WTC11 (cell line): ENCODE data around the gene FGFR2. TPM values are rescaled to one million over a fixed set of nuclear protein-coding genes. Genes with fewer than 3 reads are reported as not detected.

Source experiments
- ATAC-seq: fragments of 200-7000 bp; cut with Tn5 transposase; 2 replicates; pipeline ENCODE4 v1.10.0; 2021; ENCODE audit warnings: mild to moderate bottlenecking, moderate library complexity
- CTCF ChIA-PET: fragments of 300-600 bp; sonication (Branson Sonifier 250); formaldehyde crosslinking; loops from one replicate; lab custom pipeline; 2021; ENCODE audit warnings: antibody characterized with exemption; lab: Charles Lee
- POLR2A ChIA-PET: fragments of 350-600 bp; sonication (Branson Sonifier 250); formaldehyde crosslinking; loops from one replicate; lab custom pipeline; 2021; ENCODE audit warnings: antibody characterized with exemption; lab: Charles Lee
- DNase-seq: peaks from one replicate; pipeline ENCODE4 v3.0.0; 2021; ENCODE audit warnings: low spot score
- H3K27ac Mint-ChIP-seq: 2 replicates; pipeline ENCODE4 v1.8.0; 2021; ENCODE audit warnings: mixed read lengths
- H3K27me3 Mint-ChIP-seq: 2 replicates; pipeline ENCODE4 v1.8.0; 2021; ENCODE audit warnings: low read depth, mild to moderate bottlenecking, moderate library complexity, mixed read lengths
- H3K36me3 Mint-ChIP-seq: 2 replicates; pipeline ENCODE4 v1.8.0; 2021; ENCODE audit warnings: mixed read lengths
- H3K4me1 Mint-ChIP-seq: 2 replicates; pipeline ENCODE4 v1.8.0; 2022; ENCODE audit warnings: mixed read lengths
- H3K4me3 Mint-ChIP-seq: 2 replicates; pipeline ENCODE4 v1.8.0; 2021; ENCODE audit warnings: mild to moderate bottlenecking, moderate library complexity, mixed read lengths
- H3K9me3 Mint-ChIP-seq: 2 replicates; pipeline ENCODE4 v1.8.0; 2021; ENCODE audit warnings: mixed read lengths
- ATF6 ChIP-seq: sonication (generic); formaldehyde crosslinking; IDR thresholded peaks from 2 replicates; pipeline ENCODE4 v1.8.1; 2023; ENCODE audit warnings: mild to moderate bottlenecking, missing genetic modification reagents
- ESRRA ChIP-seq: sonication (generic); formaldehyde crosslinking; IDR thresholded peaks from 2 replicates; pipeline ENCODE4 v1.8.1; 2022; ENCODE audit warnings: mild to moderate bottlenecking, missing genetic modification reagents, borderline replicate concordance
- GABPB1 ChIP-seq: sonication (generic); formaldehyde crosslinking; IDR thresholded peaks from 2 replicates; pipeline ENCODE4 v1.8.1; 2023; ENCODE audit warnings: mild to moderate bottlenecking, missing genetic modification reagents
- IRF2 ChIP-seq: sonication (generic); formaldehyde crosslinking; IDR thresholded peaks from 2 replicates; pipeline ENCODE4 v1.8.0; 2022; ENCODE audit warnings: low read depth, missing genetic modification reagents, borderline replicate concordance
- JUN ChIP-seq: sonication (generic); formaldehyde crosslinking; IDR thresholded peaks from 2 replicates; pipeline ENCODE4 v1.8.0; 2023; ENCODE audit warnings: mild to moderate bottlenecking, missing genetic modification reagents
- MXD4 ChIP-seq: fragments of 250-450 bp; sonication (Bioruptor Pico); IDR thresholded peaks from 2 replicates; pipeline ENCODE4 v1.8.0; 2021; ENCODE audit warnings: mild to moderate bottlenecking, moderate library complexity, borderline replicate concordance
- MYBL2 ChIP-seq: sonication (generic); formaldehyde crosslinking; IDR thresholded peaks from 2 replicates; pipeline ENCODE4 v1.8.1; 2023; ENCODE audit warnings: mild to moderate bottlenecking, moderate library complexity, missing genetic modification reagents
- NFYB ChIP-seq: sonication (generic); formaldehyde crosslinking; conservative IDR thresholded peaks from 2 replicates; pipeline ENCODE4 v1.8.0; 2022; ENCODE audit warnings: low read depth, missing genetic modification reagents
- OVOL2 ChIP-seq: fragments of 250-450 bp; sonication (Bioruptor Pico); IDR thresholded peaks from 2 replicates; pipeline ENCODE4 v1.9.0; 2021; ENCODE audit warnings: mild to moderate bottlenecking, borderline replicate concordance
- RELA ChIP-seq: sonication (generic); formaldehyde crosslinking; IDR thresholded peaks from 2 replicates; pipeline ENCODE4 v1.8.1; 2022; ENCODE audit warnings: missing genetic modification reagents, mild to moderate bottlenecking, borderline replicate concordance
- SMAD4 ChIP-seq: sonication (generic); formaldehyde crosslinking; IDR thresholded peaks from 2 replicates; pipeline ENCODE4 v1.8.0; 2022; ENCODE audit warnings: mild to moderate bottlenecking, missing genetic modification reagents
- SP1 ChIP-seq: sonication (generic); formaldehyde crosslinking; conservative IDR thresholded peaks from 2 replicates; pipeline ENCODE4 v1.8.1; 2022; ENCODE audit warnings: missing genetic modification reagents
- TEAD4 ChIP-seq: sonication (generic); formaldehyde crosslinking; IDR thresholded peaks from 2 replicates; pipeline ENCODE4 v1.8.0; 2022; ENCODE audit warnings: mild to moderate bottlenecking, missing genetic modification reagents
- ZNF121 ChIP-seq: sonication (generic); formaldehyde crosslinking; IDR thresholded peaks from 2 replicates; pipeline ENCODE4 v1.8.0; 2023; ENCODE audit warnings: missing genetic modification reagents
- ZNF232 ChIP-seq: sonication (generic); formaldehyde crosslinking; IDR thresholded peaks from 2 replicates; pipeline ENCODE4 v1.8.0; 2022; ENCODE audit warnings: mild to moderate bottlenecking, missing genetic modification reagents
- ZNF263 ChIP-seq: sonication (generic); formaldehyde crosslinking; IDR thresholded peaks from 2 replicates; pipeline ENCODE4 v1.8.1; 2022; ENCODE audit warnings: low read depth, mild to moderate bottlenecking, moderate library complexity, missing genetic modification reagents
- ZNF281 ChIP-seq: sonication (generic); formaldehyde crosslinking; IDR thresholded peaks from 2 replicates; pipeline ENCODE4 v1.8.0; 2023; ENCODE audit warnings: mild to moderate bottlenecking, missing genetic modification reagents
- ZNF416 ChIP-seq: fragments of 250-450 bp; sonication (Bioruptor Pico); IDR thresholded peaks from 2 replicates; pipeline ENCODE4 v1.9.0; 2021; ENCODE audit warnings: mild to moderate bottlenecking, inconsistent platforms
- ZNF423 ChIP-seq: fragments of 250-450 bp; sonication (Bioruptor Pico); IDR thresholded peaks from 2 replicates; pipeline ENCODE4 v2.1.2; 2022; ENCODE audit warnings: mild to moderate bottlenecking, moderate library complexity
- total RNA-seq: library from RNA; stranded (reverse); gene quantifications from 3 replicates; pipeline ENCODE4 v1.2.3, GENCODE V29; 2021
- TF ChIP-seq, protein P1 (sequence below): sonication (generic); formaldehyde crosslinking; IDR thresholded peaks from 2 replicates; pipeline ENCODE4 v1.8.1; 2023; ENCODE audit warnings: mild to moderate bottlenecking, missing genetic modification reagents, moderate library complexity
- TF ChIP-seq, protein P2 (sequence below): sonication (generic); formaldehyde crosslinking; IDR thresholded peaks from 2 replicates; pipeline ENCODE4 v1.8.1; 2023; ENCODE audit warnings: mild to moderate bottlenecking, missing genetic modification reagents, moderate library complexity
- TF ChIP-seq, protein P3 (sequence below): fragments of 250-450 bp; sonication (Bioruptor Pico); IDR thresholded peaks from 2 replicates; pipeline ENCODE4 v1.9.0; 2021; ENCODE audit warnings: mild to moderate bottlenecking
- TF ChIP-seq, protein P4 (sequence below): sonication (generic); formaldehyde crosslinking; IDR thresholded peaks from 2 replicates; pipeline ENCODE4 v1.8.0; 2022; ENCODE audit warnings: missing genetic modification reagents

The FGFR2 gene
- total RNA-seq, 1 experiment from 2014 or later, result 95.0 TPM

DNA sequence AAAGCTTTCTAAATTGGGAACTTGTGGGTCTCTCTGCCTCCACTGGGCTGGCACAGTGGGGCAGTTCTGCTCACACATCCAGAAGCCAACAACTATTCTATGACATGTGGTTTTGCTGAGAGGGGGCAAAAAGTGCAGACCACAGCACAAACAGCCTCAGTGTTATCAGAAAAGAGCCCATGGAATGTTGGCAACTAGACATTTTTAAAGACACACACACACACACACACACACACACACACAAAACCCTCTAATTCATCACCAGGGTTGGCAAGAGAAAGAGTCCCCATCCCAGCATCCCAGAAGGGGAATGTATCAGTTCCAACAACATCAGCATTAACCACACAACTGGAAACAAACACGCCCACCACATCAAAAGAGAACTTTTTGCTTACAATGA is 117.1 kb downstream of the FGFR2 start:
- TF ChIP-seq IRF2 (CRISPR knock-in tag) (no peak), ZNF121 (CRISPR knock-in tag) (no peak), ZNF423 (CRISPR knock-in tag) (no peak), MXD4 (CRISPR knock-in tag) (no peak), ZNF232 (CRISPR knock-in tag) (no peak), SP1 (no peak), TEAD4 (CRISPR knock-in tag) (no peak), OVOL2 (CRISPR knock-in tag) (no peak), GABPB1 (CRISPR knock-in tag) (no peak)
- TF ChIP-seq, protein P1, sequence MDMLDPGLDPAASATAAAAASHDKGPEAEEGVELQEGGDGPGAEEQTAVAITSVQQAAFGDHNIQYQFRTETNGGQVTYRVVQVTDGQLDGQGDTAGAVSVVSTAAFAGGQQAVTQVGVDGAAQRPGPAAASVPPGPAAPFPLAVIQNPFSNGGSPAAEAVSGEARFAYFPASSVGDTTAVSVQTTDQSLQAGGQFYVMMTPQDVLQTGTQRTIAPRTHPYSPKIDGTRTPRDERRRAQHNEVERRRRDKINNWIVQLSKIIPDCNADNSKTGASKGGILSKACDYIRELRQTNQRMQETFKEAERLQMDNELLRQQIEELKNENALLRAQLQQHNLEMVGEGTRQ (CRISPR knock-in tag), result no peak
- Mint-ChIP-seq H3K36me3 (peaks cover 77% of the 10 kb centered on the region), H3K27me3 (no peaks in the 10 kb centered on the region), H3K9me3 (no peaks in the 10 kb centered on the region), H3K4me3 (no peak overlapping the region), H3K4me1 (peaks cover 7% of the 10 kb centered on the region), H3K27ac (no peak overlapping the region)
- DNase-seq, result no peak
- POLR2A ChIA-PET, result no interaction called here
- CTCF ChIA-PET, result no interaction called here
- ATAC-seq, result no peak

GRCh38 chr10:121478556-121478955 is 119.7 kb downstream of the FGFR2 start:
- ChIA-PET CTCF (no interaction called here), POLR2A (no interaction called here)
- no peaks in the 10 kb centered on the region for H3K4me1 Mint-ChIP-seq
- H3K9me3 Mint-ChIP-seq, result no peaks in the 10 kb centered on the region
- H3K27ac Mint-ChIP-seq, result no peak overlapping the region
- DNase-seq (no peak), ATAC-seq (no peak)
- H3K27me3 Mint-ChIP-seq, result no peaks in the 10 kb centered on the region
- no peak overlapping the region for H3K4me3 Mint-ChIP-seq
- peaks cover 51% of the 10 kb centered on the region for H3K36me3 Mint-ChIP-seq
- no peak for TF ChIP-seq RELA (CRISPR knock-in tag)
- TF ChIP-seq ZNF416 (CRISPR knock-in tag), result no peak
- TF ChIP-seq NFYB (CRISPR knock-in tag), result no peak
- no peak for TF ChIP-seq ZNF263 (CRISPR knock-in tag)
- TF ChIP-seq ZNF232 (CRISPR knock-in tag), result no peak
- TF ChIP-seq, protein P2, sequence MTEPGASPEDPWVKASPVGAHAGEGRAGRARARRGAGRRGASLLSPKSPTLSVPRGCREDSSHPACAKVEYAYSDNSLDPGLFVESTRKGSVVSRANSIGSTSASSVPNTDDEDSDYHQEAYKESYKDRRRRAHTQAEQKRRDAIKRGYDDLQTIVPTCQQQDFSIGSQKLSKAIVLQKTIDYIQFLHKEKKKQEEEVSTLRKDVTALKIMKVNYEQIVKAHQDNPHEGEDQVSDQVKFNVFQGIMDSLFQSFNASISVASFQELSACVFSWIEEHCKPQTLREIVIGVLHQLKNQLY (CRISPR knock-in tag), result no peak
- no peak for TF ChIP-seq ATF6 (CRISPR knock-in tag)
- TF ChIP-seq ZNF281, result no peak
- TF ChIP-seq SMAD4 (CRISPR knock-in tag), result no peak
- TF ChIP-seq, protein P3, sequence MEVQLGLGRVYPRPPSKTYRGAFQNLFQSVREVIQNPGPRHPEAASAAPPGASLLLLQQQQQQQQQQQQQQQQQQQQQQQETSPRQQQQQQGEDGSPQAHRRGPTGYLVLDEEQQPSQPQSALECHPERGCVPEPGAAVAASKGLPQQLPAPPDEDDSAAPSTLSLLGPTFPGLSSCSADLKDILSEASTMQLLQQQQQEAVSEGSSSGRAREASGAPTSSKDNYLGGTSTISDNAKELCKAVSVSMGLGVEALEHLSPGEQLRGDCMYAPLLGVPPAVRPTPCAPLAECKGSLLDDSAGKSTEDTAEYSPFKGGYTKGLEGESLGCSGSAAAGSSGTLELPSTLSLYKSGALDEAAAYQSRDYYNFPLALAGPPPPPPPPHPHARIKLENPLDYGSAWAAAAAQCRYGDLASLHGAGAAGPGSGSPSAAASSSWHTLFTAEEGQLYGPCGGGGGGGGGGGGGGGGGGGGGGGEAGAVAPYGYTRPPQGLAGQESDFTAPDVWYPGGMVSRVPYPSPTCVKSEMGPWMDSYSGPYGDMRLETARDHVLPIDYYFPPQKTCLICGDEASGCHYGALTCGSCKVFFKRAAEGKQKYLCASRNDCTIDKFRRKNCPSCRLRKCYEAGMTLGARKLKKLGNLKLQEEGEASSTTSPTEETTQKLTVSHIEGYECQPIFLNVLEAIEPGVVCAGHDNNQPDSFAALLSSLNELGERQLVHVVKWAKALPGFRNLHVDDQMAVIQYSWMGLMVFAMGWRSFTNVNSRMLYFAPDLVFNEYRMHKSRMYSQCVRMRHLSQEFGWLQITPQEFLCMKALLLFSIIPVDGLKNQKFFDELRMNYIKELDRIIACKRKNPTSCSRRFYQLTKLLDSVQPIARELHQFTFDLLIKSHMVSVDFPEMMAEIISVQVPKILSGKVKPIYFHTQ (CRISPR knock-in tag), result no peak
- TF ChIP-seq JUN (CRISPR knock-in tag), result no peak
- TF ChIP-seq, protein P4, sequence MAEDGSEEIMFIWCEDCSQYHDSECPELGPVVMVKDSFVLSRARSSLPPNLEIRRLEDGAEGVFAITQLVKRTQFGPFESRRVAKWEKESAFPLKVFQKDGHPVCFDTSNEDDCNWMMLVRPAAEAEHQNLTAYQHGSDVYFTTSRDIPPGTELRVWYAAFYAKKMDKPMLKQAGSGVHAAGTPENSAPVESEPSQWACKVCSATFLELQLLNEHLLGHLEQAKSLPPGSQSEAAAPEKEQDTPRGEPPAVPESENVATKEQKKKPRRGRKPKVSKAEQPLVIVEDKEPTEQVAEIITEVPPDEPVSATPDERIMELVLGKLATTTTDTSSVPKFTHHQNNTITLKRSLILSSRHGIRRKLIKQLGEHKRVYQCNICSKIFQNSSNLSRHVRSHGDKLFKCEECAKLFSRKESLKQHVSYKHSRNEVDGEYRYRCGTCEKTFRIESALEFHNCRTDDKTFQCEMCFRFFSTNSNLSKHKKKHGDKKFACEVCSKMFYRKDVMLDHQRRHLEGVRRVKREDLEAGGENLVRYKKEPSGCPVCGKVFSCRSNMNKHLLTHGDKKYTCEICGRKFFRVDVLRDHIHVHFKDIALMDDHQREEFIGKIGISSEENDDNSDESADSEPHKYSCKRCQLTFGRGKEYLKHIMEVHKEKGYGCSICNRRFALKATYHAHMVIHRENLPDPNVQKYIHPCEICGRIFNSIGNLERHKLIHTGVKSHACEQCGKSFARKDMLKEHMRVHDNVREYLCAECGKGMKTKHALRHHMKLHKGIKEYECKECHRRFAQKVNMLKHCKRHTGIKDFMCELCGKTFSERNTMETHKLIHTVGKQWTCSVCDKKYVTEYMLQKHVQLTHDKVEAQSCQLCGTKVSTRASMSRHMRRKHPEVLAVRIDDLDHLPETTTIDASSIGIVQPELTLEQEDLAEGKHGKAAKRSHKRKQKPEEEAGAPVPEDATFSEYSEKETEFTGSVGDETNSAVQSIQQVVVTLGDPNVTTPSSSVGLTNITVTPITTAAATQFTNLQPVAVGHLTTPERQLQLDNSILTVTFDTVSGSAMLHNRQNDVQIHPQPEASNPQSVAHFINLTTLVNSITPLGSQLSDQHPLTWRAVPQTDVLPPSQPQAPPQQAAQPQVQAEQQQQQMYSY, result no peak
- TF ChIP-seq ZNF121 (CRISPR knock-in tag), result no peak
- no peak for TF ChIP-seq MYBL2 (CRISPR knock-in tag)
- no peak for TF ChIP-seq ESRRA (CRISPR knock-in tag)
